GM12874 (cell line): Measurements from ENCODE around the gene TMEM178A.

Experiments
- TF ChIP-seq, protein P1 (sequence below): IDR thresholded peaks from 2 replicates; pipeline ENCODE4 v1.5.1; 2011; ENCODE audit warnings: low read depth, mild to moderate bottlenecking, control low read depth, low read length, moderate library complexity; ENCODE audit not compliant: insufficient read depth

Gene TMEM178A

DNA sequence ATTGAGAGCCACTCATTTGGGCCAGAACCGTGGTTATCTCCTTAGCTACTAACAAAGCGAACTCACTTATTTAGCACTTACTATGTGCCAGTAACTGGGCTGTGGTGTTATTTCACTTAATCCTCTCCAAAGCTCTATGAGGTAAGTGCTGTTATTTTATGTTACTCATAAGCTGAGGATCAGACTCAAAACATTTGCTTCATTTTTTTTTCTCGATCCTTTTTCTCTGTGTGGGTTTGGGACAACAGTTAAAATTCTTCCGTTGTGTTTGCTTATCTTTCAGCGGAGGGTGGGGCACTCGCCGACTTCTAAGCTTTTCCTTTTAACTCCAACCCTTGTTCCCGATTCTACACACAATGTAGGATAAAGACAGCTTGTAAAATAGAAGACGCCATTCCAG, 52.8 kb downstream of the TMEM178A start:
- TF ChIP-seq, protein P1, sequence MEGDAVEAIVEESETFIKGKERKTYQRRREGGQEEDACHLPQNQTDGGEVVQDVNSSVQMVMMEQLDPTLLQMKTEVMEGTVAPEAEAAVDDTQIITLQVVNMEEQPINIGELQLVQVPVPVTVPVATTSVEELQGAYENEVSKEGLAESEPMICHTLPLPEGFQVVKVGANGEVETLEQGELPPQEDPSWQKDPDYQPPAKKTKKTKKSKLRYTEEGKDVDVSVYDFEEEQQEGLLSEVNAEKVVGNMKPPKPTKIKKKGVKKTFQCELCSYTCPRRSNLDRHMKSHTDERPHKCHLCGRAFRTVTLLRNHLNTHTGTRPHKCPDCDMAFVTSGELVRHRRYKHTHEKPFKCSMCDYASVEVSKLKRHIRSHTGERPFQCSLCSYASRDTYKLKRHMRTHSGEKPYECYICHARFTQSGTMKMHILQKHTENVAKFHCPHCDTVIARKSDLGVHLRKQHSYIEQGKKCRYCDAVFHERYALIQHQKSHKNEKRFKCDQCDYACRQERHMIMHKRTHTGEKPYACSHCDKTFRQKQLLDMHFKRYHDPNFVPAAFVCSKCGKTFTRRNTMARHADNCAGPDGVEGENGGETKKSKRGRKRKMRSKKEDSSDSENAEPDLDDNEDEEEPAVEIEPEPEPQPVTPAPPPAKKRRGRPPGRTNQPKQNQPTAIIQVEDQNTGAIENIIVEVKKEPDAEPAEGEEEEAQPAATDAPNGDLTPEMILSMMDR = no peak

DNA sequence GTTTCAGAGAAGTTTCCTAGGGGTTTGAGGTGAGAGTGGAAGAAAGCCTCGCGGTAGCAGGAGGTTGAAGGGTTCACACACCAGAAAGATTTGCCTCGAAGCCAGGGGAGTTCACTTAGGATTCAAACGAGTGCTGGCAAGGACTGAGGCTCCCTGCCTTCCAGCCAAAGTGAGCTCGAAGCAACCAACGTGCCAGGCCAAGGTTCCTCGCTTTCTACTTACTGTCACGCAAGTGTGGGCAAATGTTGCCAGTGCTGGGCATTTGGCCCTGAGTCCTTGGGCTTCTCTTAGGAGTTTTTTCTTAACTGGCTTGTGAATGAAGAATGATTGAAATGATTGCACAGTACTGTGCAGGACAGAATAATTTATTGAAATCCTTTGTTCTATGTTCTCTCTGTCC, 53.6 kb downstream of the TMEM178A start:
- TF ChIP-seq, protein P1 = no peak

DNA sequence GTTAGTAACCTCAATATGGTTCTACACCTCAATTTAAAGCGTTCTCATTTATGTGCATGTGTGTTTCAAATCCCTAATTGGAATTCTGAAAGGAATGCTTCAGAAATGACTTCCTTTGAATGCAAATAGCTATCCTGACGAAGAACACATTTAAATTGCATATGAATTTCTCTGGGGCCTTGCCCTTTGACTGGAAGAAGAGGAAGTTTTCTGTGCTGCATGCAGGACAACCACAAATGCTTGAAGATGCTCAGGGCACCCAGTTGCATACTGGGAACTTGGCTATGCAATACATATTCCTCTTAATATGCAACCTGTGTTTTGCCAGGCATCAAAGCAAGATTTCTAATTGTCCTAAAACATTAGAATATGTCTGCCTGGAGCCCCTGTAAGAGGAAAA, 55.3 kb downstream of the TMEM178A start:
- TF ChIP-seq, protein P1 = no peak

DNA sequence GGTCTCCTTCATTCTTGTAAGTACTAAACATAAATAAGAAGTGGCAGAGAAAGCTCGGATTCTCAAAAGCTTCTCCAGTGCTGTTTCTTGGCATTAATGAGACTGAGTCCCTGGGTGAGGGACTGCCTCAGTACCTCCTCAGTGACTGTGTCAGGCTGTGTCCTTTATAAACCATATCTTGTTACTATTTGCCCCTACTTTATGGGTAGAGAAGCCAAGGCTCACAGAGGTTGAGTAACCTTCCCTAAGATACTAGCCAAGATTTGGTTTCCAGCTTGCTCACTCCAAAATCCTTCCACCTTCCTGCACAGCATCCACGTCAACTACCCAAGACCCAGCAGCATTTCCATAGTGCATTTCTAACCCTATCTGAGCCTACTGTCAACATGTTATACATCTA, 57.8 kb downstream of the TMEM178A start:
- TF ChIP-seq, protein P1 = no peak

DNA sequence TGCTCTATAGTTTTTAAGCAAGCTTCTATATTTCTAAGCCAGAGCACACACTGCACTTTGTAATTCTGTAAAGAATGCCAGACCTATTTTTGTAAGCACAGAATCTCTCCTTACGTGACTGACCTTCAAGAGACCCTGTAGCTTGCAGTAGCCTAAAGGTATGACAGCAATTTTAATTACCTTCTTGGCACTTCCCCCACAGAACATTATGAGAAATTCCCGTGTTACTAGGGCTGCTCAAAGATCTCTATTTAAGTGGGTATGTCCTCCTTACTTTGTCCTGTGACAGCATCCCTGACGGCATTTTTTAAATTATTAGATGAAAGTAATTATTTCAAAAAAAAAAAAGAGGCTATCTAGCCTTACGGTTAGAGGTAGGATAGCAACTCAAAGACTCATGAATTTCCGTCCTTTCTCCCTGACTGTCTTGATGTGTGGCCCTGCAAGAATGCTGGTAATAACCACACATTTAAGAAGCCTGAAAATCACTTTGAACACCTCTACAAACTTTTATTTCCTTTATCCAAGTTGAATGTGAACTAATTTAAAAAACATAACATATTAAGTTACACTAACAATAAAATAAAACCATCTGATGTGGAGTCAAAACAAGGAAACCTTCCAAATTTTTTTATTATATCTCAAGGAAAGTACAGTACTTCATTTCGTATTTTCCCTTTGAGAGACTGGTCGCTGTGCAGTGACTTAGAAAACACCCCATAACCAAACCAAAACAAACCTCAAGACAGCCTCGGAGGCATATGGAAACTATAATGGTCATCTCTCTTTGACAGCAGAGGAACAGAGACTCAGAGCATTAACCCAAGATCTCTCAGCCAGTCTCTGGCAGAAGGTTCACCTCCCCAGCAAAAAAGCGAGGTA, 58.5 kb downstream of the TMEM178A start:
- TF ChIP-seq, protein P1 = no peak

DNA sequence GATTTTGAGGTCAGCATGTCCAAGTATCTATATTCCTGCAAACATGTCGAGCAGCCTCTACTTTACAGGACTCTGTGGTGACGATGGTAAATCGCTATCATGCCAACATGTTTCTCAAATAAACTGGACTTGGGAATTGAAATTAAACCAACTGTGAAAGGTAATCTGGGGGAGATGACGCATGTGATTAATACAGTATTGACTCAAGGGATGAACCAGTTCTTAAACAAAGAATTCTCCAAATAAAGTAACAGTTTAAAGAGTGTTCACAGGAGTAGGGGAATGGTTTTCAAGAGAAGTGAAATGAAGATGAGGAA, 59.1 kb downstream of the TMEM178A start:
- TF ChIP-seq, protein P1 = no peak

DNA sequence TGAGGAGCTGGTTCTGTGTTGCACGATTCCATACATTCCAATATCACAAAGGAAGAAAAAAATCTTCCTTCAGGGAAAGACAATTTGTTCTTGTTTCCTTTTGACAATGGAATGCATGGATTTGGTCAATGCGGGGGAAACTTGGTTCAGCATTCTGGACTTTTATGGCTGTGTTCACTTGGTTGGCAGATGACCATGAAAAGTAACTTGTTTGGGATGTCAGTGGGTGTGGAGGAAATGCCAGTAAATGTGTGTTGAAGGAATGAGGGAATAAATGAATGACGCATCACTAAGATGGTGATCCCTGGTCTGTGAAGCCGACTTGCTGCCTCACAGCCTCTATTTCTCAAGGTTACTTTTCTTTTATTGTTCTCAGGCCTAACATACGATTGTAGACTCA, 59.7 kb downstream of the TMEM178A start:
- TF ChIP-seq, protein P1 = no peak
